HG02840 (cell line): Measurements from ENCODE around the gene FNDC3B.

Experiments
- ATAC-seq: cut with Tn5 transposase; IDR thresholded peaks from one replicate; pipeline ENCODE4 v1.9.1; 2021; ENCODE audit warnings: mild to moderate bottlenecking, moderate library complexity, moderate number of reproducible peaks; ENCODE audit not compliant: unreplicated experiment, low FRiP score

FNDC3B gene

DNA sequence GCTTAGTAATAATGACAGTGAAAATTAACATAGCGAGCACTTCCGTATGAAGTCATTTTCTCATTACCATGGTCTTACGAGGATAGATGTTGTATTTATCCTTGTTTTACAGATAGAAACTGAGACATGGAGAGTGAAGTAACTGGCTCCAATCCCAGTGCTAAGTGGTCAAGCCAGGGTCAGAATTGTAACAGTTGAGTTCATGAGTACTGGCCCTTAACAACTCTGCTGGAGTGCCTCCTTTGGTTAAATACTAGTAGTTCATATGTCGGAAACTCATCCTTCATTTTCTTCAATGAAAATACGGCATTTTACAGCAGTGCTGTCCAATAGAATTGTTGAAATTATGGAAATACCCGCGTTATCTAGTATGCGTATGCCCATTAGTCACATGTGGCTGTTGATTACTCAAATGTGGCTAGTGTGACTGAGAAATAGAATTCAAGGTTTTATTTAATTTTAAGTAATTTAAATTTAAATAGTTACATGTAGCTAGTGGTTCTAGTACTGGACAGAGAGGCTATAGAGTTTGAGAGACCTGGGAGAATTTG, 32.5 kb downstream of the FNDC3B start:
- no peak for ATAC-seq

DNA sequence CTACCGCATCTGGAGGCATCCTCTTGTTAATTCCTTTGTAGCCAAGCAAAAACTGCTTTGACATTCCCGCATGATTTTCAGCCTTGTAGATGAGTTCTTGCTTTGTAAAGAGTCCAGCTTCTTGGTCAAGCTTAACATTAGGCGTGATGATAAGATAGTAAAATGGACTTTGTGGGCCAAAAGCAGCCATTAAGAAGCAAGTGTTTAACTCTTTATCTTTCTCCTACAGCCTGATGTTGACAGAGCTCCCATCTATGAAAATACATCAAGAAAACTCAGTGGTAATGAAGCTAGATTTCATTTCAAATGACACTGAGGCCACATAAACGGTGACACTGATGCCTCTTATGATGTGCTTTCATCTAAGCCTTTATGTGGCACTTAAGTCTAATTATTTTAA, 33.2 kb downstream of the FNDC3B start:
- ATAC-seq = no peak

DNA sequence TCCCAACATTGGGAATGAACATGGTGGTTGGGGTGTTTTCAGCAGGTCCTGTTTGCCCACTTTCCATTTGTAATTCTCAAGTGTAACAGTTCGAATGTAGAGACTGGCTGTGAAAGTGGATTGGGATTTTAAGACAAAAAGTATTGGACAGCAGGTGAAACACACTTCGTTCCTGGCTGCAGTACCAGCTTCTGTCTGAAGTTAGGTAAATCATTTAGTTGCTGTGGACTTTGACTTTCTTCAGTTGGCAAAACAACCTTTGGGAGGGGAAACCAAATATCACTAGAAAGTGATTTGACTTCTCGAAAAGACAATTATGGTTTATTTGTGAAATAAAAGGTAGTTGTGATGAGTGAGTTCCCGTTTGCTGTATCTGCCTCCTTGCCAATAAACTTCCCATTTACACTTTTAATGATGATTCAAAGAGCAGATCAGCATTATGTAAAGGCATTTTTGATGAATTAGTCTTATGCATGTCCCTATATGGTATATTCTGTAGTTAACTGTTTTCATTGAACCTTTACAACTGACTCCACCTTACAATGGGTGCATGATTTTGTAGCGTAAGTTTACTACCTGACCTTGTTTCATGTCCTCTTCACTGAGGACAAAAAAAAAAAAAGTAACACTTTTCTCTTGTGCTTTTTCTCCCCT, 34.0 kb downstream of the FNDC3B start:
- no peak for ATAC-seq

GRCh38 chr3:172074032-172074431, 34.7 kb downstream of the FNDC3B start:
- ATAC-seq = no peak

DNA sequence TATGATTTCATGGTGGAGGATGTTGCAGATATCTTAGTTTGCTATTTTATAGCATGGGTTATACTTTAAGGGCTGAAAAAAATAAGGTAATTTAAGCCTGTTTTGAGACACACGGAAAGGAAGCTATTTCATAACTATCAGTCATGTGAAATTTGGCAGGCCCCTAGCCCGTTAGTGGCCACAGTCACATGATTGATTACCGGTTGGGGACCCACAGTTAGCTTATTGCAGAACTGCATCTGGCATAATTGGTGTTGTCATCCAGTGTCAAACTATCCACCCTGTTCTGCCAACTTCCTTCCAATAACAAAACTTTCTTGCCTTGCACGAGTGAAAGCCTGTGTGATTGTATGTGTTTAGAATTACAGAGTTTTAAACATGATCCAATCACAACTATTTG, 35.2 kb downstream of the FNDC3B start:
- no peak for ATAC-seq

- ATAC-seq = no peak
Observed at GRCh38 chr3:172076212-172076611, 36.8 kb downstream of the FNDC3B start.

- no peak for ATAC-seq
Observed at GRCh38 chr3:172077197-172077757, 37.9 kb downstream of the FNDC3B start.

- ATAC-seq = no peak
Observed at GRCh38 chr3:172078244-172078643, 38.9 kb downstream of the FNDC3B start.

GRCh38 chr3:172078721-172079120, 39.3 kb downstream of the FNDC3B start:
- no peak for ATAC-seq

- ATAC-seq = no peak
Observed at GRCh38 chr3:172079326-172079976, 40.1 kb downstream of the FNDC3B start.

DNA sequence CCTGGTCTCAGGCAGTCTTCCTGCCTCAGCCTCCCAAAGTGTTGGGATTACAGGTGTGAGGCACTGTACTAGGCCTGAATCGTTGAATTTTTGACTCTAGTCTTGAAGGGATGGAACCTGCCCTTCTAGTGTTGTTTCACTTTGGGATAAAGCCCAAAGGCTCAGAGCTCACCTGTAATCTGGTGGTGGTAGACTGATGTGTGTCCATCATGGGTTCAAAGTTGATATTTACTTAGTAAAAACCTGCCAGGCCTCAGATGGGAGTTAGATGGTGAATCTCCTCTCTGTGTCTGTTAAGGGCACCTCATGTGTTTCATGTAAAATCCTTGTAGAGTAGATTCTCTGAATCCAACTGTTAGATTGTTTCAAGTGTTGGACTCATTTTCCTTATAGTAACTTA, 41.1 kb downstream of the FNDC3B start:
- no peak for ATAC-seq

- no peak for ATAC-seq
Observed at GRCh38 chr3:172082269-172082668, 42.9 kb downstream of the FNDC3B start.

- no peak for ATAC-seq
Observed at GRCh38 chr3:172082820-172083513, 43.6 kb downstream of the FNDC3B start.

DNA sequence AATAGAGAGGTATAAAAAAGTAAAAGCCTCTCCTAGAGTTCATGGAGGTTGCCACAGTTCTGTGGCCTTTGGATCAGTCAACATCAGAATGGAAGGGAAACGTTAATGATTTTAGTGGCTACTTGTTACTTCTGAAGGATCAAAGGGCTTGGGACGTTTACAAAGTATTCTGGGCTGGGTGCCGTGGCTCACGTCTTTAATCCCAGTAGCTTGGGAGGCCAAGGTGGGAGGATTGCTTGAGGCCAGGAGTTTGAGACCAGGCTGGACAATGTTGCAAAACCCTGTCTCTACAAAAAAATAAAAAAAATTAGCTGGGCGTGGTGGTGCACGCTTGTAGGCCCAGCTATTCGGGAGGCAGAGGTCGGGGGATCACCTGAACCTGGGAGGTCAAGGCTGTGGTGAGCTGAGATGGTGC, 44.6 kb downstream of the FNDC3B start:
- ATAC-seq = no peak

GRCh38 chr3:172084871-172085556, 45.6 kb downstream of the FNDC3B start:
- ATAC-seq = no peak

DNA sequence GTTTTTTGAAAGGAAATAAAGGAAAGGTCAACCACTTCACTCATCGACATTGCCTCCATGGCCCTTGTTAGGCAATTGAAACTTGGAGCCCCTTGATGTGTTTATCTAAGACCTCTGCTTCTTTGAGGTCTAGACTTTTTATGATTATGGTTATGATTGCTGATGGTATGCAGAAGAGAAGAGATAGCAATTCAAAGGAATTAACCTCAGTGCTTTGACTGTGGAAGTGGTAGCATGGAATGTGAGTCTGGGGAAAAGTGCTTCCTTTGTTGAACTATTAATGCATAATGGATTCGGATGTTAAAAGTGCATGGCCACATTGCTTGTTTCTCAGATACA, 46.1 kb downstream of the FNDC3B start:
- no peak for ATAC-seq

- no peak for ATAC-seq
Observed at GRCh38 chr3:172086071-172086470, 46.7 kb downstream of the FNDC3B start.

DNA sequence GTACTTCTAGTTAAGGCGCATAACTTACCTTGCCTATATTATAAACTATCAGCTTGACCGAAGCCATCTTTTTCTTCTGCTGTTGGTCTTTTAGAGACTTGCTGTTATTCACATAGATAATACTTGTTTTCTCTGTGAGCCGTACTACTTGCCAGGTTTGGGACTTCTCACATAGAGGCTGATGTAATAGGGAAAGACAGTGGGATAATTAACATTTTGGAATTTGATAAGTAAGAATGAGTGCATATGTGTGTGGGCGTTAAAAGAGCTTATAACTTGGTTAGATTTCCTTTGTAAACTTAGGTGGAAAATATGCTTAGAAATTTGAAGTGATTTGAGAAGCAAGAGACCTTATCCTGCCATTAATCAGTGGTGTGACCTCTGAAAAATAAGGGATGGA, 47.8 kb downstream of the FNDC3B start:
- no peak for ATAC-seq

DNA sequence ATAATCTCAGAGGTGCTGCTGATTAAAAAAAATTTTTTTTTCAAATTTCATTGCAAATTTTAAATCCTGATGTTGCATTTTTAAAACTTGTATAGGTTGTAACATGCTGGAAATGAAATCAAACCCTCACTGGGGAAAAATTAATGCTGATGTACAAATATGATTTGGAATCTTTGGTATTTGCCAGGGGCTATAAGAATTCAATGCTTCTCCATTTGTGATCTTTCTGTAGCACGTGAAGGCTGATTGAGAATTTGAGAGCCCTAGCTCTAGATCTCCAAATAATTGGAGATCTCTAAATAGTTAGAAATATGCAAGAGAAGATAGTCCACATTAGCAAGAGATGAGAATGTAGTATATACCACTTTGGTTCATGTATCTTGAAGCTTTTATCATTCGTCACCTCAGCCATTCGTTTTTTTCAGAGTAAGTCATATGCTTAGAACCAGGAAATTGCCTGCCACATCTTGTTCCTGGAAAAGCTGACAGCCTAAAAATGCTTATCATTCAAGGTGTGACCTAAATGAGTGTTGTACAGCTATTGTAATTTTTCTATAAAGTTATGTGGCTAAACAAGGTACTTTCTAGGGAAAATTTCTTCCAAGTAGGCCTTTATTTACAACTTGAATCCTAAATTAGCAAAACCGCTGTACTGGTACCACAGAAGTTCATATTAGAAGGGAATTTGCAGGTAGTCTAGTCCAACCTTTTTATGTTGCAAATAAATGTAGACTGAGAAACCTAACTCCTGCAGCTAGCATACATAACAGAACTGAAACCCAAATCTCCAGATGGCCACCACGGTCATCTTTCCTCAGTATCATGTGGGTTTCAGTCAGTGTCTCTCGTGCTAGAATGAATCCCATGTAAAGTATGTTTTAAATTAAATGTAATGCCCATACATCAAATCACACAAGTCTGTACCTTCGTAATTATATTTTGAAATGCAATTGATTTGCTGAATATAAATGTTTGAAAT, 48.5 kb downstream of the FNDC3B start:
- peak; percentile 76 for ATAC-seq

GRCh38 chr3:172089250-172089649, 49.9 kb downstream of the FNDC3B start:
- ATAC-seq = no peak
